ENCODE data around the gene MPP3. TPM values are rescaled to one million over a fixed set of nuclear protein-coding genes. Genes with fewer than 3 reads are reported as not detected.

MPP3 gene
- total and polyA plus RNA-seq, 2 of the 4 experiments (the other 2 are of a cell fraction), result 5.7 to 11.9 TPM

DNA sequence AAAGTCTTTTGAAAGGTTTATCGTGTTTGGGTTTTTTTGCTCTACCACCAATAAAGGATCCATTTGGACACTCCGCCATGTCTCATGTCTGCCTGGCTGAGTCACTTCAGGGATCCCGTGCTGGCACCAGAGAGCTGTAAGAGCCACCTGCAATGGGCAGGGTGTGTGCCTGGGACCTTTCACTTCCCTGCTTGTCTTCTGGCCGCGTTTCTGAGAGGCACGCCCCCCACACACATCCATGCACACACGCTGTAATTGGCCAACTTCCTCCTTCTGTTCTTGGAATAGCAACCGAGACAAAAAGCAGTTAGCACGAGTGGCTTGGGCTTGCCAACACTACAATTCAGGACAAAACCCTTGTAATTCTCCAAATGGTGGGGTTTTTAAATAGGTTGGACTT lies 64.6 kb downstream of the MPP3 start:
- H3K27me3 ChIP-seq (ENCODE audit: control insufficient read depth, insufficient read depth, low read length), result no peaks in the 10 kb centered on the region
- no peaks in the 10 kb centered on the region; the same call in 1 of the 2 replicates for H4K20me1 ChIP-seq (ENCODE audit: insufficient read depth, low read length)
- peaks cover 37% of the 10 kb centered on the region for H3K36me3 ChIP-seq (ENCODE audit: control insufficient read depth, insufficient read depth, low read length)
- H3K4me2 ChIP-seq (ENCODE audit: low read depth, low read length), result no peak overlapping the region
- no peak overlapping the region for H2BK5ac ChIP-seq (ENCODE audit: low read depth, low read length, poor library complexity, severe bottlenecking)
- H4K91ac ChIP-seq (ENCODE audit: insufficient read depth, low read depth, low read length), result no peak overlapping the region
- ChIA-PET POLR2A (ENCODE audit: unreplicated experiment) (no interaction called here), CTCF (no interaction called here)
- ATAC-seq (ENCODE audit: low read depth), result no peak
- H2AFZ ChIP-seq (replicated peaks; ENCODE audit: low read length, poor library complexity), result no peak overlapping the region
- TF ChIP-seq CEBPB (IDR thresholded peaks at IDR 0.05; ENCODE audit: low read depth, low read length) (no peak), NFE2L2 (IDR thresholded peaks at IDR 0.05; ENCODE audit: low read depth, low read length) (no peak), BHLHE40 (IDR thresholded peaks at IDR 0.05; ENCODE audit: low read depth, low read length) (no peak), FOS (IDR thresholded peaks at IDR 0.05; ENCODE audit: low read depth, low read length) (no peak), RAD21 (IDR thresholded peaks at IDR 0.05; ENCODE audit: low read length) (no peak), RCOR1 (IDR thresholded peaks at IDR 0.05; ENCODE audit: insufficient replicate concordance, low read length) (no peak), RFX5 (IDR thresholded peaks at IDR 0.05; ENCODE audit: low read depth, low read length) (no peak), MAZ (IDR thresholded peaks at IDR 0.05; ENCODE audit: borderline replicate concordance, low read depth, low read length) (no peak), CHD1 (IDR thresholded peaks at IDR 0.05; ENCODE audit: low read depth, low read length) (no peak), MAFK (IDR thresholded peaks at IDR 0.05; ENCODE audit: low read depth, low read length) (no peak)
- TF ChIP-seq, protein P1, sequence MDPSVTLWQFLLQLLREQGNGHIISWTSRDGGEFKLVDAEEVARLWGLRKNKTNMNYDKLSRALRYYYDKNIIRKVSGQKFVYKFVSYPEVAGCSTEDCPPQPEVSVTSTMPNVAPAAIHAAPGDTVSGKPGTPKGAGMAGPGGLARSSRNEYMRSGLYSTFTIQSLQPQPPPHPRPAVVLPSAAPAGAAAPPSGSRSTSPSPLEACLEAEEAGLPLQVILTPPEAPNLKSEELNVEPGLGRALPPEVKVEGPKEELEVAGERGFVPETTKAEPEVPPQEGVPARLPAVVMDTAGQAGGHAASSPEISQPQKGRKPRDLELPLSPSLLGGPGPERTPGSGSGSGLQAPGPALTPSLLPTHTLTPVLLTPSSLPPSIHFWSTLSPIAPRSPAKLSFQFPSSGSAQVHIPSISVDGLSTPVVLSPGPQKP (IDR thresholded peaks at IDR 0.05; ENCODE audit: borderline replicate concordance, low read depth, low read length), result no peak
- TF ChIP-seq, protein P2, sequence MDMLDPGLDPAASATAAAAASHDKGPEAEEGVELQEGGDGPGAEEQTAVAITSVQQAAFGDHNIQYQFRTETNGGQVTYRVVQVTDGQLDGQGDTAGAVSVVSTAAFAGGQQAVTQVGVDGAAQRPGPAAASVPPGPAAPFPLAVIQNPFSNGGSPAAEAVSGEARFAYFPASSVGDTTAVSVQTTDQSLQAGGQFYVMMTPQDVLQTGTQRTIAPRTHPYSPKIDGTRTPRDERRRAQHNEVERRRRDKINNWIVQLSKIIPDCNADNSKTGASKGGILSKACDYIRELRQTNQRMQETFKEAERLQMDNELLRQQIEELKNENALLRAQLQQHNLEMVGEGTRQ (IDR thresholded peaks at IDR 0.05; ENCODE audit: low read depth, low read length), result no peak
- TF ChIP-seq, protein P3, sequence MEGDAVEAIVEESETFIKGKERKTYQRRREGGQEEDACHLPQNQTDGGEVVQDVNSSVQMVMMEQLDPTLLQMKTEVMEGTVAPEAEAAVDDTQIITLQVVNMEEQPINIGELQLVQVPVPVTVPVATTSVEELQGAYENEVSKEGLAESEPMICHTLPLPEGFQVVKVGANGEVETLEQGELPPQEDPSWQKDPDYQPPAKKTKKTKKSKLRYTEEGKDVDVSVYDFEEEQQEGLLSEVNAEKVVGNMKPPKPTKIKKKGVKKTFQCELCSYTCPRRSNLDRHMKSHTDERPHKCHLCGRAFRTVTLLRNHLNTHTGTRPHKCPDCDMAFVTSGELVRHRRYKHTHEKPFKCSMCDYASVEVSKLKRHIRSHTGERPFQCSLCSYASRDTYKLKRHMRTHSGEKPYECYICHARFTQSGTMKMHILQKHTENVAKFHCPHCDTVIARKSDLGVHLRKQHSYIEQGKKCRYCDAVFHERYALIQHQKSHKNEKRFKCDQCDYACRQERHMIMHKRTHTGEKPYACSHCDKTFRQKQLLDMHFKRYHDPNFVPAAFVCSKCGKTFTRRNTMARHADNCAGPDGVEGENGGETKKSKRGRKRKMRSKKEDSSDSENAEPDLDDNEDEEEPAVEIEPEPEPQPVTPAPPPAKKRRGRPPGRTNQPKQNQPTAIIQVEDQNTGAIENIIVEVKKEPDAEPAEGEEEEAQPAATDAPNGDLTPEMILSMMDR (conservative IDR thresholded peaks at IDR 0.05; ENCODE audit: low read depth, low read length), result no peak
- no peak overlapping the region for H2BK120ac ChIP-seq (ENCODE audit: low read depth, low read length)
- no peak overlapping the region for H4K5ac ChIP-seq (ENCODE audit: low read depth, low read length)
- no peak overlapping the region for H3K27ac ChIP-seq (ENCODE audit: insufficient read depth, low read length)
- DNase-seq, result no peak
- no peak overlapping the region for H2AK9ac ChIP-seq (replicated peaks; ENCODE audit: low read depth, low read length, poor library complexity)
- no peak overlapping the region for H2BK20ac ChIP-seq (ENCODE audit: low read depth, low read length)
- no peak overlapping the region for H3K4ac ChIP-seq (ENCODE audit: low read depth, low read length)
- no peak overlapping the region for H2AK5ac ChIP-seq (ENCODE audit: low read depth, low read length)
- H3K4me1 ChIP-seq (ENCODE audit: control insufficient read depth, insufficient read depth, low read length), result peaks cover 2% of the 10 kb centered on the region; the same call in 1 of the 2 replicates
- H3K18ac ChIP-seq (ENCODE audit: low read depth, low read length), result no peak overlapping the region
- dilution Hi-C loops (cut with HindIII; ENCODE audit: low sequenced_read_pairs, unreplicated experiment), result no loop called here
- intact Hi-C loops (cut with micrococcal nuclease), result no loop called here
- H3K14ac ChIP-seq (replicated peaks; ENCODE audit: low read depth, low read length), result no peak overlapping the region
- in situ Hi-C loops (cut with MboI; ENCODE audit: low sequenced_read_pairs), result no loop called here
- H4K8ac ChIP-seq (ENCODE audit: low read depth in 2 of 2, low read length in 2 of 2), result no peak overlapping the region
- WGBS, 2 experiments (ENCODE audit: extremely low coverage in 2 of 2, insufficient read length in 1 of 2), result 79% methylated on average over 2 of the region's 9 CpGs; no CpG with 5 or more reads in 1 of the 2 experiments
- BruUV-seq (replicated peaks), result TSS peak; percentile 45
- no peak overlapping the region for H3K9ac ChIP-seq (ENCODE audit: low read depth, low read length)
- peaks cover 3 to 18% of the 10 kb centered on the region in 2 experiments; a peak in 2 of 4 replicates for H3K79me1 ChIP-seq (ENCODE audit: low read depth in 1 of 2, low read length in 2 of 2)
- H3K23ac ChIP-seq (ENCODE audit: low read depth, low read length), result no peak overlapping the region
- H2BK15ac ChIP-seq (ENCODE audit: low read depth, low read length), result no peak overlapping the region
- H3K9me3 ChIP-seq (ENCODE audit: control insufficient read depth, insufficient read depth, low read length), result no peaks in the 10 kb centered on the region
- no peak overlapping the region for H3K4me3 ChIP-seq (ENCODE audit: insufficient read depth, low read depth, low read length)
- no peaks in the 10 kb centered on the region for H3K9me1 ChIP-seq (ENCODE audit: insufficient read depth, low read length)
- no peak overlapping the region for H3K56ac ChIP-seq (ENCODE audit: extremely low read depth, insufficient read depth, low read length)
